Stimulated activated CD4-positive, alpha-beta T cell treated with anti-CD3 and anti-CD28 coated beads, Interleukin-2, amount 100 ng/mL, for 4 hours (primary cell): ENCODE data around the gene TRMT1.
"Not testable (repeated sequence)": the region's sequence is repeated elsewhere in the genome, so short reads cannot be mapped to it uniquely, and the experiment has no call there.

Source experiments
- DNase-seq: peaks from one replicate; pipeline ENCODE4 v3.0.0-alpha.2; 2020; ENCODE audit warnings: low read depth

Gene TRMT1

GRCh38 chr19:13150187-13150930, 33.8 kb upstream of the TRMT1 start, which contains the start of the genes IER2 and STX10:
TSS of gene IER2 (plus strand) at chr19:13150411. CDS start at chr19:13153187, 2,776 bp downstream.
TSS of gene STX10 (minus strand) at chr19:13150375. CDS start at chr19:13150173, 202 bp downstream.
- peak; percentile 91 for DNase-seq

- no peak for DNase-seq
These were observed 33.2 kb upstream of the TRMT1 start for GRCh38 chr19:13149628-13150186.

- DNase-seq, result not testable (repeated sequence)
These were observed 32.7 kb upstream of the TRMT1 start for GRCh38 chr19:13149173-13149627.

- DNase-seq, result no peak
These were observed 30.4 kb upstream of the TRMT1 start for GRCh38 chr19:13146763-13147563.

GRCh38 chr19:13139633-13140311, 23.2 kb upstream of the TRMT1 start:
- no peak for DNase-seq

GRCh38 chr19:13138916-13139198, 22.3 kb upstream of the TRMT1 start:
- DNase-seq, result no peak

GRCh38 chr19:13138171-13138915, 21.8 kb upstream of the TRMT1 start:
- no peak for DNase-seq

GRCh38 chr19:13137290-13137794, 20.8 kb upstream of the TRMT1 start:
- no peak for DNase-seq

GRCh38 chr19:13135068-13136062, 18.8 kb upstream of the TRMT1 start:
- DNase-seq, result no peak

- DNase-seq, result no peak
These were observed 18.1 kb upstream of the TRMT1 start for GRCh38 chr19:13134626-13135025.

GRCh38 chr19:13133241-13133870, 16.8 kb upstream of the TRMT1 start:
- DNase-seq, result no peak

GRCh38 chr19:13132471-13133180, 16.1 kb upstream of the TRMT1 start:
- no peak for DNase-seq

- no peak for DNase-seq
These were observed 14.4 kb upstream of the TRMT1 start for GRCh38 chr19:13130886-13131490.

GRCh38 chr19:13129384-13129783, 12.8 kb upstream of the TRMT1 start:
- no peak for DNase-seq

GRCh38 chr19:13128583-13128982, 12.0 kb upstream of the TRMT1 start:
- DNase-seq, result no peak

- no peak for DNase-seq
These were observed 11.5 kb upstream of the TRMT1 start for GRCh38 chr19:13127811-13128575.

- no peak for DNase-seq
These were observed 10.5 kb upstream of the TRMT1 start for GRCh38 chr19:13127051-13127450.
